IMR-90 (cell line): ENCODE results near the gene IQSEC3.

ENCODE experiments used
- MXI1 ChIP-seq: IDR thresholded peaks from 2 replicates; pipeline ENCODE4 v1.6.1; 2012; ENCODE audit warnings: low read depth, mild to moderate bottlenecking, low read length, moderate library complexity, borderline replicate concordance
- POLR2A ChIP-seq: IDR thresholded peaks from 2 replicates; pipeline ENCODE4 v1.6.1; 2012; ENCODE audit warnings: mild to moderate bottlenecking, low read depth, low read length
- RCOR1 ChIP-seq: IDR thresholded peaks from 2 replicates; pipeline ENCODE4 v1.6.1; 2012; ENCODE audit warnings: mild to moderate bottlenecking, low read length, improper control_type of control experiment; ENCODE audit not compliant: insufficient replicate concordance
- TF ChIP-seq, protein P1 (sequence below): conservative IDR thresholded peaks from 2 replicates; pipeline ENCODE4 v1.5.1; 2012; ENCODE audit warnings: mild to moderate bottlenecking, low read depth, low read length, improper control_type of control experiment

DNA sequence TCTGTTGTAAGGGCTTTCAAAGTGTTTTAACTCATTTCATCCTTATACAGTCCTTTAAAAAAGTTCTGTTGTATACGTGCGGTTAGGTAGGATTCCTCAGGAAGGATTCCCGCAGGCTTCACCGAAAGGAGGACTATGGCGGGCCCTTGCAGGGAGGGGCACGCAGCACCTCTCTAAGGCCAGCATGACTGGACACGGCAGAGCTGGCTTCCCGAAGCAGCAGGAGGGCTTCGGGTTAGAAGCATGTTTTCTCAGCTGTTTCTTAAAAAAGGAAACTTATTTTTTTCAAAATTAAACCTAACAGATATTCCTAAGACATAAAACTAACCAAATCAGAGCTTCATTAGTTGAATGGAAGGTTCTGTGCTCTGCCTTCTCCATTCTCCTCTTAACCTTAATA is 21.3 kb downstream of the IQSEC3 start:
- TF ChIP-seq POLR2A: no peak
- TF ChIP-seq, protein P1, sequence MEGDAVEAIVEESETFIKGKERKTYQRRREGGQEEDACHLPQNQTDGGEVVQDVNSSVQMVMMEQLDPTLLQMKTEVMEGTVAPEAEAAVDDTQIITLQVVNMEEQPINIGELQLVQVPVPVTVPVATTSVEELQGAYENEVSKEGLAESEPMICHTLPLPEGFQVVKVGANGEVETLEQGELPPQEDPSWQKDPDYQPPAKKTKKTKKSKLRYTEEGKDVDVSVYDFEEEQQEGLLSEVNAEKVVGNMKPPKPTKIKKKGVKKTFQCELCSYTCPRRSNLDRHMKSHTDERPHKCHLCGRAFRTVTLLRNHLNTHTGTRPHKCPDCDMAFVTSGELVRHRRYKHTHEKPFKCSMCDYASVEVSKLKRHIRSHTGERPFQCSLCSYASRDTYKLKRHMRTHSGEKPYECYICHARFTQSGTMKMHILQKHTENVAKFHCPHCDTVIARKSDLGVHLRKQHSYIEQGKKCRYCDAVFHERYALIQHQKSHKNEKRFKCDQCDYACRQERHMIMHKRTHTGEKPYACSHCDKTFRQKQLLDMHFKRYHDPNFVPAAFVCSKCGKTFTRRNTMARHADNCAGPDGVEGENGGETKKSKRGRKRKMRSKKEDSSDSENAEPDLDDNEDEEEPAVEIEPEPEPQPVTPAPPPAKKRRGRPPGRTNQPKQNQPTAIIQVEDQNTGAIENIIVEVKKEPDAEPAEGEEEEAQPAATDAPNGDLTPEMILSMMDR: no peak
- no peak for TF ChIP-seq RCOR1
- no peak for TF ChIP-seq MXI1
